Smooth muscle cell of the brain vasculature (primary cell): Measurements from ENCODE around the gene RAB30.
A peak's percentile ranks its signal among the peaks of the same experiment; 100 is the strongest.

ENCODE experiments used
- DNase-seq: peaks from one replicate; pipeline ENCODE4 v3.0.0-alpha.2; 2012; ENCODE audit warnings: low read depth, low spot score

The RAB30 gene

GRCh38 chr11:83070731-83071566 lies 748 bp downstream of the RAB30 start:
- no peak for DNase-seq

DNA sequence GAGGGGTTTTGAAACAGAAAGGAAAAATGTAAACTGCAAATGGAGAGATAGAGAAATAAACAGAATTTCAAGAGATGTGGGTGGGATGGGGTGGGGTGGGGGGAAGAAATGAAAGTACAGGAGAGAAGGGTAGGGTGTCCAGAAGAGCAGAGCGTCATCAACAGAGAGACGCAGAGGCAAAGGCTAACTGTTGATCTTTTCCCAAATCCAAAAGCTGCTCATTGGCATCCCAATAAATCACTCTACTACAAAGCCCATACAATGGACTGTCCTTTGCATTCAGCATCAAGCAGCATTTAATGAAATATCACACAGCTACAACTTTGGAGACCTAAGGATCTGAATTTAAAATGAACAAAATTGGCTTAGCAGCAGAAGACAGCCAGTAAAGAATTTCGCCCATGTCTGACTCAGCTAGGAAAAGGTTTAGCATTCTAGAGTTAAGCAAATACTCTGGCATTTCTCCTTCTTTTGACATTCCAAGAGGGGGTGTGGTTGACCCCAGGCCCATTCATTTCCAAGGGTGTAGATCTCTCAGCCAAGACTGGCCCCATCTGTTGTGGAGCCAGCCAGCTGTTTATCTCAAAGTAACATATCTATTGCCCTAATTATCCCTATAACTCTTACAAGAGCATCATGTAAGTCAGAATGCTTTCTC lies 1.5 kb downstream of the RAB30 start:
- DNase-seq, result no peak

DNA sequence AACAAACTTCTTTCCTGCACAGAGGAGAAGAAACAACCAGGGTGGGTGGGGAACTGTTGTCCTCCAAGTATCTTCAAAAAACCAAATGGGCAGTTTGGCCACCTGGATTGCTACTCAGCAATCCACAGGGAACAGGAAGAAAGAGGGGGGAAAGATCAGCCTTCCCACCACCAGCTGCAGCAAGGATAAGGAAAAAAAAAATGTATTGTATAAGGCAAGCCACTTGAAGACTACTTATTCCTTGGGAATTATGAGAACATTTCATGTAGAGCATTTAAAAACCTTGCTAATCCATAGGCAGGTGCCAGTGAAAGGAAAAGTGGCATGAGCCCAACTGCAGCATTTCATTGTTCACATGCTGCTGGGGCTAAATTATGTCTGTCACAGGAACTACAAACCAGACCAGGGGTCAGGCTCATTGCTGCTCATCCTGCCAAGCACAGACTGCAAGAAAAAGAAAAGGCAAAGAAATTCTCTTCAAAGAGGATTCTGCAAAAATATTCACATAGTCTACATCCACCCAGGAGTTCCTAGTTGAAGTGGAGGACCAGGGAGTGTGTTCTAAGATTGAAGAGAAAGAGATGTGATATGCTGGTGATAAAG lies 2.2 kb downstream of the RAB30 start:
- no peak for DNase-seq

- no peak for DNase-seq
Measured at GRCh38 chr11:83068568-83068967, 3.1 kb downstream of the RAB30 start.

DNA sequence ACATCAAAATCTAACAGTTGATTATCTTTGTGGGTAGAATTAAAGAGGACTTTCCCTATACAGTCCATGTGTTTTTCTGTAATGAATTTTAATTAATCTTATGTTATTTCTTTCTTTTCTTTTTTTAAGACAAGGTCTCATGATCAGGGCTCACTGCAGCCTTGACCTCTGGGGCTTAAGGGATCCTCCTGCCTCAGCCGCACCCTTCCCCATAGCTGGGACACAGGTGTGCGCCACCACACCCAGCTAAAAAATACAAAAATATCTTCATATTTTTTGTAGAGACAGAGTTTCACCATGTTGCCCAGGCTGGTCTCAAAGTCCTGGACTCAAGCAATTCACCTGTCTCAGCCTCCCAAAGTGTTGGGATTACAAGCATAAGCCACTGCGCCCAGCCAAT lies 7.7 kb downstream of the RAB30 start:
- DNase-seq, result no peak

DNA sequence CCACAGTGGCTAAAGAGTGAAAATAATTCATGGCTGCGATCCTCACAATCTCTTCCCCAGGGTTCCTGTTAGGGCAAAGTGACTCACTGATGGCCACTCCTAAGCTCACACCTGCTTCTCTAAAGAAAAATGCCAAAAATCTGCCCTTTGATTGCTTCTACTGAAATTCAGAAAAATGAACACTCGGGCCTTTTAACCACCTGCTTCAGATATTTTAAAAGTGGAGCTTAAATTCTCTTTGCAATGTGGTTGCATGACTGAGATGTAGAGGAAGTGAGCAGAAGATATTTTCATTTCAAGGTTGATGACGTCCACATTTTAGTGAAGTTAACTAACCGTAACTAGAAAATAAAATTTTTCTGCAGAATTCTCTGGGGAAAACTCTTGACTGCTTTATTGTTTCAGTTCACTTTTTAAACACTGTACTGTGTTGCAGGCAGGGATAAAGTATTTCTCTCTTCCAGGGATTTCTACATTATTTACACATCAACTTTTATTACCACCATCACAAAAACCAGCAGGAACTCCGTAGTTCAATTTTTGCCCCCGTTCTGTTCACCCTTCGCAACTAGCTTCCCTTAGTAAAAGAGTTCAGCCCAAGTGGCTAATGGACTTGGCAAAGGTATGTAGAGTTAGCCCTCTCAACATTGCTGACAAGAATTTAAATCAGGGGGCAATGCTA lies 8.5 kb downstream of the RAB30 start:
- no peak for DNase-seq

- no peak for DNase-seq
Measured at GRCh38 chr11:83061883-83062282, 9.8 kb downstream of the RAB30 start.

DNA sequence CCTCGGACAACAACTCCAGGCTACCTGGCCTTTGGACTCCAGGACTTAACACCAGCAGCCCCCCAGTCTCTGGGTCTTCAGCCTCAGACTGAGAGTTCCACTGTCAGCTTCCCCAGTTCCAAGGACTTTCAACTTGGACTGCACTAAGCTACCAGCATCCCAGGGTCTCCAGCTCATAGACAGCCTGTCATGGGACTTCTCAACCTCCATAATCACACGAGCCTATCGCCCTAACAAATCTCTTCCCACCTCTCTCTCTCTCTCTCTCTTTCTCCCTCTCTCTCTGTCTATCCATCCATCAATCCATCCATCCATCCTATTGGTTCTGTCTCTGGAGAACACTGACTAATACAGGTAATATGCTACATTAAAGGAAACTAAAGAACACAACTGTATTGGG lies 10.7 kb downstream of the RAB30 start:
- no peak for DNase-seq

DNA sequence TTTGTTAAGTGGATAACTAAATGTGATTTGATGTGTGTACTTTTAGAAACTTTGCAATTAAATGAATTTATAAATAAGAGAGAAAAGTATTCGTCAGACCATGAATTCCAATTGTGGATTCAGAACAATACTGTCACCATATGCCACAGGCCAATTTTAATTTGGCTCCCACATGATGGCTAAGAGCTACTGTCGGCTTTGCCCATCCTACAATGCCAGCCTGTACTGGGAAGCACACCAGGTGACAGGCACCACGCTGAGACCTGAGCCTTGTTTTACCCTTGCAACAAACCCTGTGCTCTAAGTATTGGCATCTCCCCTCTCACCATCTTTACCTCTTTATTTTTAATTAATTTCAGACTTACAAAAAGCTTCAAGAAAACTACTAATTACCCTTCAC lies 14.0 kb downstream of the RAB30 start:
- DNase-seq, result no peak

GRCh38 chr11:83056611-83057010 lies 15.1 kb downstream of the RAB30 start:
- no peak for DNase-seq

DNA sequence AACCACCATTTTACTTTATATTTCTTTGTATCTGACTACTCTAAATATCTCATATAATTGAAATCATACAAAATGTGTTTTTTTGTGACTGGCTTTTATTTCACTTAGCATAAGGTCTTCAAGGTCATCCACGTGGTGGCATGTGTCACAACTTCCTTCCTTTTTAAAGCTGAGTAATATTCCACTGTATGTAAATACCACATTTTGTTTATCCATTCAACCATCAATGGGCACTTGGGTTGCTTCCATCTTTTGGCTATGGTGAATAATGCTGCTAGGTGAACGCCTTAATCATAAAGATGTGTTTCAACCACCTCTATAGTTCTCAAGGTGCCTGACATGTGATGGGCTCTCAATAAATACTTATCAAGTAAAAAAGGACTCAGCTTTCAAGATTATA lies 15.5 kb downstream of the RAB30 start:
- no peak for DNase-seq

DNA sequence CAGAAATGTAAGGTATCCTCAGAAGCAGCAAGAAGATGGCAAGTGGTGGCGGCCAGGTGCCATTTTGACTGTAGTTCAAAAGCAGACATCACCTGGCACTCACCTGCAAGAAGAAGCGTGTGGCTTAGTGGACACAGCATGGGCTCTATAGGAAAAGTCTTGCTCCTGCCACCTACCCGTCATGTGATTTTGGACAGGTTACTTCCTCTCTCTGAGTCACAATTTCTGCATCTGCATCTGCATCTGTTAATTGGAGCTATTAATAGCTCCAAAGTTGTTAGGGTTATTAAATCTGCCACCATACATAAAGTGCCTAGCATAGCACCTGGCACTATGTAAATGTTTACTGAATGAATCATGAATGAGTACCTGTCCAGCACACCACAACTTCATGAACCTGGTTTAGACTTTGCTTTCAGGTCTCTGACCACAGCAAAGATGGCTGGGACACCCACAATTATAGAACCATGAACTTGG lies 16.8 kb downstream of the RAB30 start:
- DNase-seq, result no peak

- no peak for DNase-seq
Measured at GRCh38 chr11:83054001-83054400, 17.7 kb downstream of the RAB30 start.

GRCh38 chr11:83051760-83052671 lies 19.7 kb downstream of the RAB30 start:
- peak; percentile 88 for DNase-seq

- DNase-seq, result no peak
Measured at GRCh38 chr11:83047515-83048225, 24.0 kb downstream of the RAB30 start.

DNA sequence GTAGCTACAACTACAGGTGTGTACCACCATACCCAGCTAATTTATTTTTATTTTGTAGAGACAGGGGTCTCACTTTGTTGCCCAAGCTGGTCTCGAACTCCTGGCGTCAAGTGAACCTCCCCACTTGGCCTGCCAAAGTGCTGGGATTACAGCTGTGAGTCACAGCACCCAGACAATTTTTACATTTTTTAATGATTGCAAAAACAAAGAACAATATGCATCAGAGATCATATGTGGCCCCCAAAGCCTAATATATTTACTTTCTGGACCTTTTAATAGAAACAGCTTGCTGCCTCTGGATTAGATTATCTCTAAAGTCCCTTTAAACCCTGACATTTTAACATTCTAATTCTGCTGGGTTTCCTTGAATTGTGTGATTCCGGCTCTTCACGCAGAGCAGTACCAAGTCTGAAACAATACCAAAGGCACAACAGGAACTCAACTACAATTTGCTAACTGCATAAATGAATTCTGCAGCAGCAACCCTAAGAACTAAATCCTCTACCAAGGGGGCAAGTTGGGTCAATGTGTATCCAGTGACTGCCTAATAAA lies 25.0 kb downstream of the RAB30 start:
- no peak for DNase-seq

GRCh38 chr11:83044958-83045712 lies 26.6 kb downstream of the RAB30 start:
- no peak for DNase-seq

- DNase-seq, result no peak
Measured at GRCh38 chr11:83042964-83043711, 28.6 kb downstream of the RAB30 start.

- no peak for DNase-seq
Measured at GRCh38 chr11:83041126-83041525, 30.6 kb downstream of the RAB30 start.
